NB4 (cell line): Measurements from ENCODE around the gene TMEM106C.

Source experiments
- DNase-seq: peaks from one replicate; pipeline ENCODE4 v3.0.0; 2010; ENCODE audit warnings: low read depth
- H3K4me3 ChIP-seq: one replicate; pipeline ENCODE4 v1.5.1; 2011; ENCODE audit warnings: mild to moderate bottlenecking, low read depth, low read length, moderate library complexity
- MYC ChIP-seq: IDR thresholded peaks from 2 replicates; pipeline ENCODE4 v1.6.1; 2011; ENCODE audit warnings: low read depth, low read length
- POLR2A ChIP-seq: IDR thresholded peaks from 2 replicates; pipeline ENCODE4 v1.6.1; 2011; ENCODE audit warnings: mild to moderate bottlenecking; ENCODE audit not compliant: insufficient read length; ENCODE audit errors: extremely low read depth
- TF ChIP-seq, protein P1 (sequence below): IDR thresholded peaks from one replicate; pipeline ENCODE4 v1.5.1; 2012; ENCODE audit warnings: low read depth, low read length
- TF ChIP-seq, protein P2 (sequence below): IDR thresholded peaks from 2 replicates; pipeline ENCODE4 v1.6.1; 2011; ENCODE audit warnings: low read depth, low read length

TMEM106C gene

DNA sequence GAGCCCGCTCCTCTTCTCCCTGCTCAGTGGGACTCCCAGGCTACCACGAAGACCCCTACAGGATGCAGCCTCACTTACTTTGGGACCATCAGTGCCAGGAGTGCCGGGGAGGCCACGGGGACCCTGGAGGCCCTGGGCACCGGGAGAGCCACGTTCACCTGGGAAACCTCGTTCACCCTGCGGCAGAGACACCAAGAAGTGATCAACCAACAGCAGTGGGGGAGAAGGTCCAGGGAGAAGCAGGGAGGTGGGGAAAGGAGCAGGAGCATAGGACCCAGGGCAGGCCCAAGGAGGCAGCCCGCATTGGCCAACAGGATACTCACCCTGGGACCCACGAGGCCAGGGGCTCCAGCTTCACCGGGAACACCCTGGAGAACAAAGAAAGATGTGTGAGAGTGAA, 19.4 kb downstream of the TMEM106C start:
- DNase-seq, result no peak
- TF ChIP-seq, protein P1, sequence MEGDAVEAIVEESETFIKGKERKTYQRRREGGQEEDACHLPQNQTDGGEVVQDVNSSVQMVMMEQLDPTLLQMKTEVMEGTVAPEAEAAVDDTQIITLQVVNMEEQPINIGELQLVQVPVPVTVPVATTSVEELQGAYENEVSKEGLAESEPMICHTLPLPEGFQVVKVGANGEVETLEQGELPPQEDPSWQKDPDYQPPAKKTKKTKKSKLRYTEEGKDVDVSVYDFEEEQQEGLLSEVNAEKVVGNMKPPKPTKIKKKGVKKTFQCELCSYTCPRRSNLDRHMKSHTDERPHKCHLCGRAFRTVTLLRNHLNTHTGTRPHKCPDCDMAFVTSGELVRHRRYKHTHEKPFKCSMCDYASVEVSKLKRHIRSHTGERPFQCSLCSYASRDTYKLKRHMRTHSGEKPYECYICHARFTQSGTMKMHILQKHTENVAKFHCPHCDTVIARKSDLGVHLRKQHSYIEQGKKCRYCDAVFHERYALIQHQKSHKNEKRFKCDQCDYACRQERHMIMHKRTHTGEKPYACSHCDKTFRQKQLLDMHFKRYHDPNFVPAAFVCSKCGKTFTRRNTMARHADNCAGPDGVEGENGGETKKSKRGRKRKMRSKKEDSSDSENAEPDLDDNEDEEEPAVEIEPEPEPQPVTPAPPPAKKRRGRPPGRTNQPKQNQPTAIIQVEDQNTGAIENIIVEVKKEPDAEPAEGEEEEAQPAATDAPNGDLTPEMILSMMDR, result no peak
- TF ChIP-seq, protein P2, sequence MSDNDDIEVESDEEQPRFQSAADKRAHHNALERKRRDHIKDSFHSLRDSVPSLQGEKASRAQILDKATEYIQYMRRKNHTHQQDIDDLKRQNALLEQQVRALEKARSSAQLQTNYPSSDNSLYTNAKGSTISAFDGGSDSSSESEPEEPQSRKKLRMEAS, result no peak
- TF ChIP-seq POLR2A, result no peak
- no peak for TF ChIP-seq MYC
- no peak overlapping the region for H3K4me3 ChIP-seq

DNA sequence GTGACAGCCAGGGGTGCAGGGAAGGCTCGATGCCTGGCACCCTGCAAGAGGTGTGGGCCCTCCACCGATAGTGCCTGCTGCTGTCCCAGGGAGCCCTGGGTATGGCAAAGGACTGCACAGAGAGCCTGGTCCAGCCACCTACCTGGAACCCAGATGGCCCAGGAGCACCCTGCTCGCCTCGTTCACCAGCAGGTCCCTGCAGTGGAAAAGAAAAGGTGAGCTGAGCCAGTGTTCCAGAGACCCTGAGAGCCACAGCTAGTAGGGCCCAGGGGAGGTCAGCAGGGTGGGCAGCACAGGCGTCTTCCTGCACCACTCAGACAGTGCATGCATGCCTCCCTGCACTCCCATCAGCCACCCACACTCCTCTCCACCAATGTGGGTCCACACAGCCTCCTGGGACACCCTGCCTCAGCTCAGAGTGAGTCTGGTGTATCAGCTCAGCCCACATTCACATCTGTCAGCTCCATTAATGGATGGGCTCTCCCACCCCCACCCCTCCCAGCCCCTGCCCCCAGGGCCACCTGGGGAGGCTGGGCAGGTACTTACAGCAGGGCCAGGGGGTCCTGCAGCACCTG, 20.2 kb downstream of the TMEM106C start:
- H3K4me3 ChIP-seq, result no peak overlapping the region
- TF ChIP-seq POLR2A (no peak), MYC (no peak)
- TF ChIP-seq, protein P1, result no peak
- TF ChIP-seq, protein P2, result no peak
- no peak for DNase-seq

DNA sequence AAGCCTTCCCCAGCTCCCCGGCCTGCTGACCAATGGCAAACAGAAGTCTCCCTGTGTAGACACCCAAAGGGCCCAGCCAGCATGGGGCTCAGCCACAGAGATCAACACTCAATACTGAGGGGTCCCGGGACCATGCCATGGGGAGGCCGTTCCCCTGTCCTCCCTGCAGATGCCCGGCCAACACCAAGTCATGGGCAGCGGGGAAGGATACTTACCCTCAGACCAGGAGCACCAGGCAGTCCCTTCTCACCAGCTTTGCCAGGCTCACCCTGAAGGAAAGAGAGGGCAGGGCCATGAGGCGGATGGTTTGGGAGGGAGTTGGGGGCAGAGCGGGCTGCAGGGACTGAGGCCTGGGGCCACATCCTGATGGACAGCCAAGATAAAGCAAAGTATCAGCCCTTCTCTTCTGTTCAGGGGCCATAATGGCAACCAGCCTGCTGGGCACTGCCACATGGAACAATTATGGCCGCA, 21.0 kb downstream of the TMEM106C start:
- DNase-seq, result no peak
- no peak for TF ChIP-seq POLR2A
- no peak for TF ChIP-seq MYC
- TF ChIP-seq, protein P2, result no peak
- TF ChIP-seq, protein P1, result no peak
- H3K4me3 ChIP-seq, result no peak overlapping the region

DNA sequence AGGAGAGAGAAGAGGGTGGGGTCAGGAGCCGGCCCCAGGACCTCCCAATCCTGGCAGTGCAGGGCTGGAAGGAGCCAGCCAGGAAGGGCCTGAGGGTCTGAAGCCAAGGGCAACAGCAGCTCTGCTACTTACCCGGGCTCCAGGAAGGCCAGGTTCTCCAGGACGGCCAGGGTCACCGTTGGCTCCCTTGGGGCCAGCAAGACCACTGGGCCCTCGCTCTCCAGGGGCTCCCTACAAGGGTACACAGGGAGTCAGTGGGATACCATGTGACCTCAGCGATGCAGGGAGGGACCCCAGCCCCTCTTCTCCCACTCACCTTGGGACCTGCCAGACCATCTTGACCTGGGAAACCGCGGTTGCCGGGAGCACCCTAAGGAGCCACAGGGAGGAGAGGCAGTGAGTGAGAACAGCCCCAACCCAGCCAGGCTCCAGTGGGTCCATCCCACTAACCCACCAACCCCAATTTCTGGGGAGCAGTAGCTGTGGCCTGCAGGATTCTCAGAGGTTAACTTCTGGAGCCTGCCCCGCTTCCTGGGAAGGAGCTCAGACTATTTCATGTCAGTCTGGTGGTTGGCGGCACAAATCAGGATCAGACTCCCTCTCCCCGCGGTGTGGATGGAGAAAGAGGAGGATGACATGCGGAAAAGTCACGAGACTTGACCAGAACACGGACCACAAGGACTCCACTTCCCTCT, 22.3 kb downstream of the TMEM106C start:
- TF ChIP-seq MYC (no peak), POLR2A (no peak)
- TF ChIP-seq, protein P2, result no peak
- TF ChIP-seq, protein P1, result no peak
- no peak overlapping the region for H3K4me3 ChIP-seq
- no peak for DNase-seq

DNA sequence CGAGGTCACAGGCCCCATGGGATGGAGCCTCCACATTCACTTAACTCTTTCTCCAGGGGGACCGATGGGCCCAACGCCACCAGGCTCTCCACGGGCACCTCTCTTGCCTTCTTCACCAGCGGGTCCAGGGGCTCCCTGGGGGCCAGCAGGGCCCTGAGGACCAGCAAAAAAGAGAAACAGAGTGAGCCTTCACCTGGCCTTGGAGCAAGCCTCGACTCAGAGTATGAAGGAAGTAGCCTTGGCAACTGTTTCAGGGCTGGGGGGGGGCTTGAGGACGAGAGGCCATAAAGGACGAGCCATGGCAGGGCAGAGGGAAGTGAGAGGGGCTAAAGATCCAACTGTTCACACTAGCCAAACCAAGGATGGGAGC, 22.9 kb downstream of the TMEM106C start:
- TF ChIP-seq, protein P1, result no peak
- TF ChIP-seq POLR2A (no peak), MYC (no peak)
- TF ChIP-seq, protein P2, result no peak
- no peak overlapping the region for H3K4me3 ChIP-seq
- no peak for DNase-seq
